GM13977 (cell line): ENCODE results near the gene ZNF497.

Experiments used
- DNase-seq: peaks from one replicate; pipeline ENCODE4 v3.0.0; 2012; ENCODE audit warnings: low spot score
- CTCF ChIP-seq: IDR thresholded peaks from 2 replicates; pipeline ENCODE4 v1.5.1; 2012; ENCODE audit warnings: mild to moderate bottlenecking, control low read depth; ENCODE audit not compliant: insufficient read depth; ENCODE audit errors: extremely low read depth, missing control alignments
- in situ Hi-C: fragments of 300-500 bp; cut with MboI; formaldehyde crosslinking; loops from one replicate; pipeline ENCODE4 v1.12.0; 2022; ENCODE audit warnings: low sequenced_read_pairs, low pct_unique_long_range_greater_than_20kb, mixed read lengths, inconsistent platforms; ENCODE audit not compliant: unreplicated experiment

ZNF497 gene

GRCh38 chr19:58332697-58333096 is 29.9 kb downstream of the ZNF497 start:
- in situ Hi-C loops, result no loop called here
- TF ChIP-seq CTCF, result no peak
- no peak for DNase-seq

GRCh38 chr19:58330458-58330857 is 32.1 kb downstream of the ZNF497 start:
- TF ChIP-seq CTCF, result no peak
- in situ Hi-C loops, result no loop called here
- DNase-seq, result no peak

GRCh38 chr19:58328999-58329398 is 33.6 kb downstream of the ZNF497 start:
- TF ChIP-seq CTCF, result peak; percentile 41
- DNase-seq, result no peak
- in situ Hi-C loops, result no loop called here

GRCh38 chr19:58326914-58327726 is 35.4 kb downstream of the ZNF497 start, which contains the start of gene ZSCAN22:
ZSCAN22 (plus strand) TSS chr19:58326994; CDS start chr19:58334803, 7,809 bp downstream.
- in situ Hi-C loops, result no loop called here
- no peak for TF ChIP-seq CTCF
- peak; percentile 94 for DNase-seq

GRCh38 chr19:58326501-58326913 is 36.0 kb downstream of the ZNF497 start:
- no peak for DNase-seq
- in situ Hi-C loops, result no loop called here
- no peak for TF ChIP-seq CTCF

GRCh38 chr19:58325311-58326022 is 37.1 kb downstream of the ZNF497 start:
- in situ Hi-C loops, result no loop called here

More at GRCh38 chr19:58325311-58326022, 37.1 kb downstream of the ZNF497 start:
- no peak for DNase-seq
- TF ChIP-seq CTCF, result no peak
